H9 (cell line): ENCODE data around the gene TMEM182. TPM values are rescaled to one million over a fixed set of nuclear protein-coding genes. Genes with fewer than 3 reads are reported as not detected.

ENCODE experiments used
- DNase-seq: peaks from one replicate; pipeline ENCODE4 v3.0.0-alpha.2; 2017
- H2AFZ ChIP-seq: one replicate; pipeline ENCODE4 v1.6.1; 2013; ENCODE audit warnings: mild to moderate bottlenecking, low read length, control low read depth, moderate library complexity
- H2AK5ac ChIP-seq: 2 replicates; pipeline ENCODE4 v1.6.1; 2013; ENCODE audit warnings: low read length, control low read depth, mixed read lengths; ENCODE audit not compliant: insufficient read length
- H2BK120ac ChIP-seq: one replicate; pipeline ENCODE4 v1.6.1; 2013; ENCODE audit warnings: low read depth, mild to moderate bottlenecking, low read length, control low read depth, inconsistent platforms; ENCODE audit not compliant: poor library complexity, severe bottlenecking
- H2BK12ac ChIP-seq: 2 replicates; pipeline ENCODE4 v1.6.1; 2013; ENCODE audit warnings: low read length, control low read depth, mixed read lengths, low read depth; ENCODE audit not compliant: insufficient read length
- H2BK15ac ChIP-seq: 2 replicates; pipeline ENCODE4 v1.6.1; 2013; ENCODE audit warnings: low read depth, low read length, control low read depth
- H2BK20ac ChIP-seq: one replicate; pipeline ENCODE4 v1.6.1; 2013; ENCODE audit warnings: low read depth, mild to moderate bottlenecking, low read length, control low read depth, inconsistent platforms; ENCODE audit not compliant: poor library complexity, severe bottlenecking
- H2BK5ac ChIP-seq: 2 replicates; pipeline ENCODE4 v1.6.1; 2013; ENCODE audit warnings: low read length, control low read depth, mixed read lengths; ENCODE audit not compliant: insufficient read length
- H3K14ac ChIP-seq: 2 replicates; pipeline ENCODE4 v1.6.1; 2013; ENCODE audit warnings: low read length, control low read depth; ENCODE audit not compliant: insufficient read depth
- H3K18ac ChIP-seq: 2 replicates; pipeline ENCODE4 v1.6.1; 2013; ENCODE audit warnings: low read depth, mild to moderate bottlenecking, mixed read lengths, low read length, control low read depth; ENCODE audit not compliant: insufficient read length
- H3K23ac ChIP-seq: 2 replicates; pipeline ENCODE4 v1.6.1; 2013; ENCODE audit warnings: low read length, control low read depth, mixed read lengths, low read depth; ENCODE audit not compliant: insufficient read length
- H3K23me2 ChIP-seq: 2 replicates; pipeline ENCODE4 v1.6.1; 2013; ENCODE audit warnings: low read depth, mild to moderate bottlenecking, mixed read lengths, low read length, control low read depth; ENCODE audit not compliant: insufficient read length, poor library complexity, severe bottlenecking
- H3K27ac ChIP-seq: 2 replicates; pipeline ENCODE4 v1.5.1; 2013; ENCODE audit warnings: low read length, control low read depth, mixed read lengths, low read depth; ENCODE audit not compliant: insufficient read length
- H3K27me3 ChIP-seq: 2 replicates; pipeline ENCODE4 v1.6.1; 2013; ENCODE audit warnings: low read length, control low read depth, inconsistent platforms; ENCODE audit not compliant: insufficient read depth
- H3K4ac ChIP-seq: 2 replicates; pipeline ENCODE4 v1.6.1; 2013; ENCODE audit warnings: low read depth, mild to moderate bottlenecking, control low read depth, inconsistent platforms, low read length, moderate library complexity
- H3K4me1 ChIP-seq: 2 replicates; pipeline ENCODE4 v1.6.1; 2013; ENCODE audit warnings: low read length, control low read depth, inconsistent platforms; ENCODE audit not compliant: insufficient read depth
- H3K4me2 ChIP-seq: 2 replicates; pipeline ENCODE4 v1.6.1; 2013; ENCODE audit warnings: low read length, control low read depth, mixed read lengths; ENCODE audit not compliant: insufficient read length, insufficient read depth
- H3K56ac ChIP-seq: 2 replicates; pipeline ENCODE4 v1.6.1; 2013; ENCODE audit warnings: low read depth, mild to moderate bottlenecking, mixed read lengths, low read length, control low read depth; ENCODE audit not compliant: insufficient read length
- H3K79me1 ChIP-seq: 2 replicates; pipeline ENCODE4 v1.6.1; 2013; ENCODE audit warnings: low read depth, mild to moderate bottlenecking, moderate library complexity, low read length, control low read depth, inconsistent platforms; ENCODE audit not compliant: insufficient read depth, poor library complexity, severe bottlenecking
- H3K79me2 ChIP-seq: 2 replicates; pipeline ENCODE4 v1.6.1; 2013; ENCODE audit warnings: low read length, control low read depth, inconsistent platforms; ENCODE audit not compliant: insufficient read depth
- H3K9ac ChIP-seq: 2 replicates; pipeline ENCODE4 v1.6.1; 2013; ENCODE audit warnings: low read length, control low read depth, mixed read lengths; ENCODE audit not compliant: insufficient read length; ENCODE audit errors: extremely low read depth
- H3K9me3 ChIP-seq: one replicate; pipeline ENCODE4 v1.6.1; 2013; ENCODE audit warnings: low read depth, low read length, inconsistent platforms; ENCODE audit not compliant: control insufficient read depth
- H3T11ph ChIP-seq: one replicate; pipeline ENCODE4 v1.6.1; 2013; ENCODE audit warnings: mild to moderate bottlenecking, low read length, control low read depth, inconsistent platforms
- H4K20me1 ChIP-seq: one replicate; pipeline ENCODE4 v1.6.1; 2013; ENCODE audit not compliant: control insufficient read depth, insufficient read length, insufficient read depth
- H4K5ac ChIP-seq: 2 replicates; pipeline ENCODE4 v1.6.1; 2013; ENCODE audit warnings: low read depth, mild to moderate bottlenecking, mixed read lengths, low read length, control low read depth; ENCODE audit not compliant: insufficient read length
- H4K8ac ChIP-seq: replicated peaks from 2 replicates; pipeline ENCODE4 v1.6.1; 2013; ENCODE audit warnings: low read length, control low read depth, mixed read lengths, low read depth; ENCODE audit not compliant: insufficient read length
- H4K91ac ChIP-seq: 2 replicates; pipeline ENCODE4 v1.6.1; 2013; ENCODE audit warnings: low read depth, mild to moderate bottlenecking, moderate library complexity, mixed read lengths, low read length, control low read depth; ENCODE audit not compliant: insufficient read length
- H3K27ac Mint-ChIP-seq, 3 experiments: 2 replicates in 2 of 3; 3 replicates in 1 of 3; pipeline ENCODE4 v1.8.0; 2020 to 2021; ENCODE audit warnings: mixed read lengths in 3 of 3, mild to moderate bottlenecking in 1 of 3, moderate library complexity in 1 of 3
- H3K27me3 Mint-ChIP-seq: 2 replicates; pipeline ENCODE4 v1.8.0; 2021; ENCODE audit warnings: low read depth, mild to moderate bottlenecking, moderate library complexity, mixed read lengths
- H3K36me3 Mint-ChIP-seq, 3 experiments: 2 replicates in 2 of 3; 3 replicates in 1 of 3; pipeline ENCODE4 v1.8.0; 2020 to 2021; ENCODE audit warnings: low read depth in 3 of 3, mixed read lengths in 3 of 3; ENCODE audit not compliant: insufficient read depth in 1 of 3
- H3K4me1 Mint-ChIP-seq, 2 experiments: 2 replicates each; pipeline ENCODE4 v1.8.0; 2020; ENCODE audit warnings: mixed read lengths in 2 of 2
- H3K4me3 Mint-ChIP-seq, 2 experiments: 2 replicates in 1 of 2; 3 replicates in 1 of 2; pipeline ENCODE4 v1.8.0; 2020 to 2021; ENCODE audit warnings: mild to moderate bottlenecking in 2 of 2, mixed read lengths in 2 of 2, moderate library complexity in 1 of 2
- H3K9me3 Mint-ChIP-seq, 2 experiments: 2 replicates in 1 of 2; 3 replicates in 1 of 2; pipeline ENCODE4 v1.8.0; 2020; ENCODE audit warnings: mild to moderate bottlenecking in 2 of 2, mixed read lengths in 2 of 2, moderate library complexity in 1 of 2
- CTCF ChIP-seq: fragments of 200-600 bp; sonication (generic); conservative IDR thresholded peaks from 3 replicates; pipeline ENCODE4 v1.8.0; 2021; ENCODE audit warnings: antibody characterized with exemption, mild to moderate bottlenecking
- whole genome bisulfite sequencing: extraction: QIAGEN DNeasy Blood & Tissue Kit; methylation state at CpG from one replicate; pipeline ENCODE4 v1.1.7; 2013; ENCODE audit warnings: missing lambda C conversion rate, low lambda C conversion rate, mixed read lengths; ENCODE audit not compliant: insufficient read length; ENCODE audit errors: extremely low coverage; 5-methylcytosine and 5-hydroxymethylcytosine counted together
- total RNA-seq: library from RNA; stranded (reverse); gene quantifications from 2 replicates; pipeline ENCODE4 v1.2.1, GENCODE V29; 2021

TMEM182 gene
- total RNA-seq, 1 experiment from 2014 or later = 3.6 TPM

- DNase-seq = no peak
- no peak overlapping the region for H3K18ac ChIP-seq
- H3K27ac ChIP-seq = no peak overlapping the region
- no peak overlapping the region for H3K14ac ChIP-seq
- H3K4me1 ChIP-seq = peaks cover 3% of the 10 kb centered on the region; the same call in 1 of the 2 replicates
- H3K9ac ChIP-seq = no peak overlapping the region
- H4K8ac ChIP-seq = no peak overlapping the region
- H4K20me1 ChIP-seq = no peaks in the 10 kb centered on the region
- peaks cover 0 to 5% (median 3%) of the 10 kb centered on the region in 3 experiments; a peak in 5 of 7 replicates for H3K36me3 Mint-ChIP-seq
- H3K4me1 Mint-ChIP-seq = peaks cover 27 to 34% of the 10 kb centered on the region in 2 experiments
- H3K9me3 ChIP-seq = no peaks in the 10 kb centered on the region
- H4K5ac ChIP-seq = no peak overlapping the region
- no peaks in the 10 kb centered on the region for H3K79me1 ChIP-seq
- H2BK15ac ChIP-seq = no peak overlapping the region
- H3K9me3 Mint-ChIP-seq = no peaks in the 10 kb centered on the region
- H2BK120ac ChIP-seq = no peak overlapping the region
- no peak for TF ChIP-seq CTCF
- H2AFZ ChIP-seq = no peak overlapping the region
- no peaks in the 10 kb centered on the region for H3K23me2 ChIP-seq
- no peaks in the 10 kb centered on the region for H3K27me3 Mint-ChIP-seq
- no peak overlapping the region for H2BK20ac ChIP-seq
- WGBS = no CpG with 5 or more reads among the region's 3 CpGs
- H4K91ac ChIP-seq = no peak overlapping the region
- H3K23ac ChIP-seq = no peak overlapping the region
- no peaks in the 10 kb centered on the region for H3K79me2 ChIP-seq
- H3K4me2 ChIP-seq = no peak overlapping the region
- no peak overlapping the region for H3K4me3 Mint-ChIP-seq
- H3K27ac Mint-ChIP-seq = 0 out of 7 replicates have a peak overlapping the region, but pooled peaks of 1 of the 3 experiments have one; percentile 7
- H2BK12ac ChIP-seq = no peak overlapping the region
- no peak overlapping the region for H2AK5ac ChIP-seq
- H3K56ac ChIP-seq = no peak overlapping the region
- no peak overlapping the region for H2BK5ac ChIP-seq
- H3T11ph ChIP-seq = no peak overlapping the region
- H3K27me3 ChIP-seq = no peaks in the 10 kb centered on the region
- no peak overlapping the region for H3K4ac ChIP-seq
These were observed 23.1 kb downstream of the TMEM182 start for GRCh38 chr2:102784940-102785339.
